DND-41 (cell line): ENCODE results near the gene NMRAL1.

Source experiments
- ATAC-seq: fragments of 200-7000 bp; cut with Tn5 transposase; 3 replicates; pipeline ENCODE4 v1.9.1; 2021; ENCODE audit warnings: low read depth; ENCODE audit not compliant: insufficient read depth
- DNase-seq: peaks from one replicate; pipeline ENCODE4 v3.0.0-alpha.2; 2020
- H2AFZ ChIP-seq: 2 replicates; pipeline ENCODE4 v1.6.0; 2012; ENCODE audit warnings: low read depth, low read length
- H3K27ac ChIP-seq: 2 replicates; pipeline ENCODE4 v1.5.1; 2012; ENCODE audit warnings: low read length, inconsistent platforms
- H3K27me3 ChIP-seq: fragments of 200-600 bp; sonication (generic); 2 replicates; pipeline ENCODE4 v1.6.0; 2012; ENCODE audit warnings: low read length, mild to moderate bottlenecking, inconsistent platforms; ENCODE audit not compliant: insufficient read depth, poor library complexity
- H3K36me3 ChIP-seq: 2 replicates; pipeline ENCODE4 v1.5.1; 2012; ENCODE audit warnings: low read length, inconsistent platforms; ENCODE audit not compliant: insufficient read depth
- H3K4me1 ChIP-seq: 2 replicates; pipeline ENCODE4 v1.5.1; 2012; ENCODE audit warnings: mild to moderate bottlenecking, low read length; ENCODE audit not compliant: insufficient read depth
- H3K4me2 ChIP-seq: 2 replicates; pipeline ENCODE4 v1.6.0; 2012; ENCODE audit warnings: mild to moderate bottlenecking, moderate library complexity, low read length, inconsistent platforms; ENCODE audit not compliant: insufficient read depth
- H3K4me3 ChIP-seq, 2 experiments: fragments of 200-600 bp in 1 of 2; shearing (Covaris generic) in 1 of 2; 2 replicates each; pipeline ENCODE4 v1.5.1; 2012 to 2016; ENCODE audit warnings: inconsistent platforms in 2 of 2, low read length in 2 of 2, mild to moderate bottlenecking in 2 of 2, low read depth in 1 of 2, moderate library complexity in 1 of 2
- H3K79me2 ChIP-seq: 2 replicates; pipeline ENCODE4 v1.6.0; 2012; ENCODE audit warnings: low read length, inconsistent platforms; ENCODE audit not compliant: insufficient read depth
- H3K9ac ChIP-seq: 2 replicates; pipeline ENCODE4 v1.6.0; 2012; ENCODE audit warnings: low read depth, mild to moderate bottlenecking, inconsistent platforms, low read length, moderate library complexity
- H3K9me3 ChIP-seq: 2 replicates; pipeline ENCODE4 v1.5.1; 2012; ENCODE audit warnings: low read length, moderate library complexity, mild to moderate bottlenecking, inconsistent platforms; ENCODE audit not compliant: insufficient read depth, severe bottlenecking
- H4K20me1 ChIP-seq: 2 replicates; pipeline ENCODE4 v1.6.0; 2012; ENCODE audit warnings: low read length; ENCODE audit not compliant: insufficient read depth
- EZH2 ChIP-seq: IDR thresholded peaks from 3 replicates; pipeline ENCODE4 v1.6.1; 2012; ENCODE audit warnings: borderline replicate concordance, low read depth, mild to moderate bottlenecking, moderate library complexity, low read length, inconsistent platforms; ENCODE audit not compliant: severe bottlenecking
- TF ChIP-seq, protein P1 (sequence below): IDR thresholded peaks from 2 replicates; pipeline ENCODE4 v1.5.1; 2012; ENCODE audit warnings: borderline replicate concordance, low read length, moderate library complexity, mild to moderate bottlenecking; ENCODE audit not compliant: poor library complexity, severe bottlenecking; ENCODE audit errors: extremely low read depth

NMRAL1 gene

GRCh38 chr16:4414187-4414917 lies 60.1 kb downstream of the NMRAL1 start:
- Histone ChIP-seq H2AFZ (no peak overlapping the region), H3K4me2 (peak overlapping the region; percentile 80), H3K9me3 (no peaks in the 10 kb centered on the region), H3K79me2 (peaks cover 64% of the 10 kb centered on the region), H3K4me3 (peak overlapping the region in 1 of 2 experiments; percentile 58; a peak in 1 of 4 replicates), H4K20me1 (peaks cover 52% of the 10 kb centered on the region), H3K27ac (no peak overlapping the region), H3K9ac (peak overlapping the region; percentile 89), H3K4me1 (peaks cover 37% of the 10 kb centered on the region), H3K27me3 (no peaks in the 10 kb centered on the region), H3K36me3 (peaks cover 40% of the 10 kb centered on the region)
- DNase-seq (no peak), ATAC-seq (no peak)
- TF ChIP-seq, protein P1, sequence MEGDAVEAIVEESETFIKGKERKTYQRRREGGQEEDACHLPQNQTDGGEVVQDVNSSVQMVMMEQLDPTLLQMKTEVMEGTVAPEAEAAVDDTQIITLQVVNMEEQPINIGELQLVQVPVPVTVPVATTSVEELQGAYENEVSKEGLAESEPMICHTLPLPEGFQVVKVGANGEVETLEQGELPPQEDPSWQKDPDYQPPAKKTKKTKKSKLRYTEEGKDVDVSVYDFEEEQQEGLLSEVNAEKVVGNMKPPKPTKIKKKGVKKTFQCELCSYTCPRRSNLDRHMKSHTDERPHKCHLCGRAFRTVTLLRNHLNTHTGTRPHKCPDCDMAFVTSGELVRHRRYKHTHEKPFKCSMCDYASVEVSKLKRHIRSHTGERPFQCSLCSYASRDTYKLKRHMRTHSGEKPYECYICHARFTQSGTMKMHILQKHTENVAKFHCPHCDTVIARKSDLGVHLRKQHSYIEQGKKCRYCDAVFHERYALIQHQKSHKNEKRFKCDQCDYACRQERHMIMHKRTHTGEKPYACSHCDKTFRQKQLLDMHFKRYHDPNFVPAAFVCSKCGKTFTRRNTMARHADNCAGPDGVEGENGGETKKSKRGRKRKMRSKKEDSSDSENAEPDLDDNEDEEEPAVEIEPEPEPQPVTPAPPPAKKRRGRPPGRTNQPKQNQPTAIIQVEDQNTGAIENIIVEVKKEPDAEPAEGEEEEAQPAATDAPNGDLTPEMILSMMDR, result no peak
- no peak for TF ChIP-seq EZH2

DNA sequence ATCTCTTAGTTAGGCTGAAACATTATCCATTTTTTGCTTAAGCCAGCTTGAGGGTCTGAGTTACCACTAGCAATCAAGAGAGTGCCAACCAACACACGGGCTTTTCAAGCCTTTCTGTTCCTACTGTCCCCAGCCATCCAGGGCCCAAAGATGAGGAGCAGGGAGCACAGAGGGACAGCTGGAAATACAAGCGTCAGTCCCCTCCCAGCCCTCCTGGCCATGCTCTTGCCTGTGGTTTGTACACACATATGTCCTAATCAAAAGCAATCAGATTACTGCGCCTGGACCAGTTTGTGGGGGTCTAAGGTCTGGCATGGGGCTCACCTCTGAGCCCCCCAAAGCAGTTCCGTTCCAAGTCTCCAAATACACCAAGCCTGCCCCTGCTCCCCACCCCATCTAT lies 61.6 kb downstream of the NMRAL1 start:
- DNase-seq (no peak), ATAC-seq (no peak)
- peaks cover 69% of the 10 kb centered on the region for H3K79me2 ChIP-seq

DNA sequence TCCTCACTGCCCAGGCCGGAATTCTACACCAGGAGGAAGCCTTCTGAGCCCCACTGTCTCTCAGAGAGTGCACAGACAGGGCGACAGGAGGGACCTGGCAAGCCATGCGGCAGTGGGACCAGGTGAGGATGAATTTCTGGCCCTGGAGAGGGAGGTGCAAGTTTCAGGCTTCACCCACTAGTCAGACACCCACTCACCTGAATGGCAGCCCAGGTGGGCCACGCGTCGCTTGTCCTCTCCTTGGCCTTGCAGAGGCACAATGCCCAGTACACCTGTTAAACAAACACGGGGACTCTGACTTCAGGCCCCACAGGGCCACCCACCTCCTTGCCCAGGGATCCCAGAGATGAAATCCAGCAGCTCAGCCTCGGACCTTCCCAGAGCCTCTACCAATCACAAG lies 62.3 kb downstream of the NMRAL1 start:
- no peak overlapping the region for H3K9ac ChIP-seq
- peaks cover 69% of the 10 kb centered on the region for H3K79me2 ChIP-seq
- no peaks in the 10 kb centered on the region for H3K27me3 ChIP-seq
- no peak for TF ChIP-seq EZH2
- TF ChIP-seq, protein P1, result no peak
- no peak for DNase-seq
- no peak overlapping the region for H3K27ac ChIP-seq
- H3K9me3 ChIP-seq, result no peaks in the 10 kb centered on the region
- ATAC-seq, result no peak
- H4K20me1 ChIP-seq, result peaks cover 69% of the 10 kb centered on the region
- H3K4me3 ChIP-seq, result no peak overlapping the region
- no peak overlapping the region for H2AFZ ChIP-seq
- H3K4me2 ChIP-seq, result no peak overlapping the region
- H3K36me3 ChIP-seq, result peaks cover 59% of the 10 kb centered on the region
- H3K4me1 ChIP-seq, result peaks cover 37% of the 10 kb centered on the region

More for the DNA sequence above, 61.6 kb downstream of the NMRAL1 start:
- H3K9me3 ChIP-seq, result no peaks in the 10 kb centered on the region
- no peak overlapping the region for H3K9ac ChIP-seq
- peaks cover 52% of the 10 kb centered on the region for H3K36me3 ChIP-seq
- H2AFZ ChIP-seq, result no peak overlapping the region
- H3K4me1 ChIP-seq, result peaks cover 37% of the 10 kb centered on the region
- peak overlapping the region; percentile 31; the same call in 1 of the 2 replicates for H3K4me2 ChIP-seq
- H3K27me3 ChIP-seq, result no peaks in the 10 kb centered on the region
- H3K27ac ChIP-seq, result no peak overlapping the region
- no peak for TF ChIP-seq EZH2
- TF ChIP-seq, protein P1, result no peak
- H3K4me3 ChIP-seq, result no peak overlapping the region
- H4K20me1 ChIP-seq, result peaks cover 64% of the 10 kb centered on the region
